Measurements from ENCODE around the gene BCR.

BCR gene

GRCh38 chr22:23152238-23153114 is 27.8 kb upstream of the BCR start:
- DNase-seq = no peak

- no peak for DNase-seq
Measured at GRCh38 chr22:23153994-23154393, 26.3 kb upstream of the BCR start.

- no peak for DNase-seq
Measured at GRCh38 chr22:23154461-23154860, 25.8 kb upstream of the BCR start.

GRCh38 chr22:23155143-23155542 is 25.2 kb upstream of the BCR start:
- no peak for DNase-seq

- no peak for DNase-seq
Measured at GRCh38 chr22:23155831-23156230, 24.5 kb upstream of the BCR start.

GRCh38 chr22:23156286-23156685 is 24.0 kb upstream of the BCR start:
- DNase-seq = no peak

GRCh38 chr22:23157560-23158515 is 22.5 kb upstream of the BCR start:
- DNase-seq = no peak

- DNase-seq = no peak
Measured at GRCh38 chr22:23158516-23159290, 21.6 kb upstream of the BCR start.

- DNase-seq = no peak
Measured at GRCh38 chr22:23159291-23159630, 21.0 kb upstream of the BCR start.

GRCh38 chr22:23161029-23161428 is 19.3 kb upstream of the BCR start:
- no peak for DNase-seq

GRCh38 chr22:23161574-23161973 is 18.7 kb upstream of the BCR start:
- DNase-seq = no peak

- DNase-seq = no peak
Measured at GRCh38 chr22:23163665-23164064, 16.6 kb upstream of the BCR start.

GRCh38 chr22:23164091-23164490 is 16.2 kb upstream of the BCR start:
- DNase-seq = no peak

GRCh38 chr22:23166042-23166831 is 14.1 kb upstream of the BCR start:
- no peak for DNase-seq

GRCh38 chr22:23166841-23167616 is 13.3 kb upstream of the BCR start:
- no peak for DNase-seq

GRCh38 chr22:23168391-23169042 is 11.8 kb upstream of the BCR start:
- no peak for DNase-seq

- DNase-seq = no peak
Measured at GRCh38 chr22:23169043-23169406, 11.3 kb upstream of the BCR start.

- DNase-seq = no peak
Measured at GRCh38 chr22:23175817-23176644, 4.3 kb upstream of the BCR start.

- DNase-seq = no peak
Measured at GRCh38 chr22:23176645-23177027, 3.7 kb upstream of the BCR start.

- no peak for DNase-seq
Measured at GRCh38 chr22:23177197-23177596, 3.1 kb upstream of the BCR start.

All from SIG-M5 (cell line).